ENCODE measurements around the gene CST3.

The CST3 gene

DNA sequence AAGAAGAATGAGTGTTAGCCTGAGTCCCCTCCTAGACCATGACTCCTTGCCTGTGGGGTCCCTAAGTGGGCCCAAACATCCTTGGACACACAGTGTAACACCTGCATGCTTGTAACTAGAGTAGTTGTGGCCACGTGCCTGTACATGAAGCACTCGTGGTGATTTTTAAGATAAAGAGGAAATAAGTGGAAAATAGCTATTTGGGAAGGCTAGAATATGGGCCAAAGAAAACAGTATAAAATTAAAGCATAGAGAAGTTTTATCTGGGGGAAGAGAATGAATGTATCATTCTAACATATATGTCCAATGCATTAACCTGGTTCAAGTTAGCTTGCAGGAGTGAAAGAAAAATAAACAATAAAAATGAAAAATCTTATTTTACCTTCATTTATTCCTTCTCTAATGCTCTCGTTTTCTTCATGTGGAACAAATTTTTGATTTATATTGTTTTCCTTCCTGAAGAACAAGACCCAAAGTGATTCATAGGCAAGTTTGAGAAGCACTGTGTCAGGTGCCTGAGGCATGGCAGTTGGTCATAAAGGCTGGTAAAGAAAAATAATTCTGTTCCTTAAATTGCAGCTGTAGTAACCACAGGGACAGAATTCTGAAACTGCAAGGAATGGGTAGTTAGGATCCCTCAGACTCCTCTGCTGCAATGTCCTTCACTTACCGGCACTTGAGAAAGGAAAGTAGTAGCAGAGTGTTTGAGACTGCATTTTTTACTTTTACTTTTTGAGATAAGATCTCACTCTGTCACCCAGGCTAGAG, 8.5 kb upstream of the CST3 start:
- no peaks in the 10 kb centered on the region for H3K9me3 ChIP-seq (ENCODE audit: control insufficient read depth, insufficient read depth, low read depth, low read length)
- H3K4me1 ChIP-seq (ENCODE audit: control insufficient read depth, insufficient read depth, low read length) = no peaks in the 10 kb centered on the region
- TF ChIP-seq, protein P1, sequence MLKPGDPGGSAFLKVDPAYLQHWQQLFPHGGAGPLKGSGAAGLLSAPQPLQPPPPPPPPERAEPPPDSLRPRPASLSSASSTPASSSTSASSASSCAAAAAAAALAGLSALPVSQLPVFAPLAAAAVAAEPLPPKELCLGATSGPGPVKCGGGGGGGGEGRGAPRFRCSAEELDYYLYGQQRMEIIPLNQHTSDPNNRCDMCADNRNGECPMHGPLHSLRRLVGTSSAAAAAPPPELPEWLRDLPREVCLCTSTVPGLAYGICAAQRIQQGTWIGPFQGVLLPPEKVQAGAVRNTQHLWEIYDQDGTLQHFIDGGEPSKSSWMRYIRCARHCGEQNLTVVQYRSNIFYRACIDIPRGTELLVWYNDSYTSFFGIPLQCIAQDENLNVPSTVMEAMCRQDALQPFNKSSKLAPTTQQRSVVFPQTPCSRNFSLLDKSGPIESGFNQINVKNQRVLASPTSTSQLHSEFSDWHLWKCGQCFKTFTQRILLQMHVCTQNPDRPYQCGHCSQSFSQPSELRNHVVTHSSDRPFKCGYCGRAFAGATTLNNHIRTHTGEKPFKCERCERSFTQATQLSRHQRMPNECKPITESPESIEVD (tag by site-specific recombination; IDR thresholded peaks at IDR 0.05) = peak; percentile 70
- peak; percentile 11; the same call in 1 of the 2 replicates for TF ChIP-seq OSR2 (tag by site-specific recombination; IDR thresholded peaks at IDR 0.05)
- TF ChIP-seq ZNF629 (tag by site-specific recombination; IDR thresholded peaks at IDR 0.05) = 0 out of 2 replicates have a peak, but pooled peaks have one; percentile 15
- TF ChIP-seq, protein P2, sequence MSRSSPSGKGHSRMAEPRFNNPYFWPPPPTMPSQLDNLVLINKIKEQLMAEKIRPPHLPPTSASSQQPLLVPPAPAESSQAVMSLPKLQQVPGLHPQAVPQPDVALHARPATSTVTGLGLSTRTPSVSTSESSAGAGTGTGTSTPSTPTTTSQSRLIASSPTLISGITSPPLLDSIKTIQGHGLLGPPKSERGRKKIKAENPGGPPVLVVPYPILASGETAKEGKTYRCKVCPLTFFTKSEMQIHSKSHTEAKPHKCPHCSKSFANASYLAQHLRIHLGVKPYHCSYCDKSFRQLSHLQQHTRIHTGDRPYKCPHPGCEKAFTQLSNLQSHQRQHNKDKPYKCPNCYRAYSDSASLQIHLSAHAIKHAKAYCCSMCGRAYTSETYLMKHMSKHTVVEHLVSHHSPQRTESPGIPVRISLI (tag by site-specific recombination; IDR thresholded peaks at IDR 0.05) = no peak
- TF ChIP-seq ZNF791 (tag by site-specific recombination; IDR thresholded peaks at IDR 0.05) = no peak
- TF ChIP-seq ZNF366 (tag by site-specific recombination; conservative IDR thresholded peaks at IDR 0.05) = no peak
- TF ChIP-seq FEZF1 (tag by site-specific recombination; IDR thresholded peaks at IDR 0.05) = peak; percentile 51
- no peak for TF ChIP-seq CTCF (tag by site-specific recombination; IDR thresholded peaks at IDR 0.05)
- TF ChIP-seq ZNF843 (tag by site-specific recombination; IDR thresholded peaks at IDR 0.05) = peak; percentile 50; the same call in 1 of the 2 replicates
- peak; percentile 58; the same call in 1 of the 2 replicates for TF ChIP-seq ZXDB (tag by site-specific recombination; IDR thresholded peaks at IDR 0.05)
- POLR2A ChIA-PET = no interaction called here
- no peaks in the 10 kb centered on the region for H3K36me3 ChIP-seq (ENCODE audit: control insufficient read depth in 2 of 2, insufficient read depth in 1 of 2, low read length in 2 of 2)
- H3K4me3 ChIP-seq (ENCODE audit: low read depth, low read length) = no peak overlapping the region
- peak overlapping the region; percentile 30; the same call in 1 of the 2 replicates for H3K27ac ChIP-seq (ENCODE audit: extremely low read depth, low read depth, low read length)
- CTCF ChIA-PET = interaction anchor here (0.6 kb wide), 1 partner anchor 1262 kb away, joined by 3 read pairs; no protein-coding TSS in a partner anchor

GRCh38 chr20:23645575-23645974, 7.8 kb upstream of the CST3 start:
- Histone ChIP-seq H3K36me3 (ENCODE audit: control insufficient read depth in 2 of 2, insufficient read depth in 1 of 2, low read length in 2 of 2) (no peaks in the 10 kb centered on the region), H3K4me1 (ENCODE audit: control insufficient read depth, insufficient read depth, low read length) (no peaks in the 10 kb centered on the region), H3K4me3 (ENCODE audit: low read depth, low read length) (no peak overlapping the region), H3K27ac (ENCODE audit: extremely low read depth, low read depth, low read length) (no peak overlapping the region), H3K9me3 (ENCODE audit: control insufficient read depth, insufficient read depth, low read depth, low read length) (no peaks in the 10 kb centered on the region)
- no peak for TF ChIP-seq ZNF239 (tag by site-specific recombination; IDR thresholded peaks at IDR 0.05)
- no peak for TF ChIP-seq ZNF76 (tag by site-specific recombination; IDR thresholded peaks at IDR 0.05; ENCODE audit: borderline replicate concordance, low read depth)
- no peak for TF ChIP-seq ZNF555 (tag by site-specific recombination; conservative IDR thresholded peaks at IDR 0.05)
- no peak for TF ChIP-seq ZNF510 (tag by site-specific recombination; IDR thresholded peaks at IDR 0.05; ENCODE audit: insufficient replicate concordance)
- no peak for TF ChIP-seq IKZF3 (tag by site-specific recombination; IDR thresholded peaks at IDR 0.05)
- TF ChIP-seq ZNF623 (tag by site-specific recombination; IDR thresholded peaks at IDR 0.05) = peak; percentile 86
- CTCF ChIA-PET = no interaction called here
- POLR2A ChIA-PET = no interaction called here

DNA sequence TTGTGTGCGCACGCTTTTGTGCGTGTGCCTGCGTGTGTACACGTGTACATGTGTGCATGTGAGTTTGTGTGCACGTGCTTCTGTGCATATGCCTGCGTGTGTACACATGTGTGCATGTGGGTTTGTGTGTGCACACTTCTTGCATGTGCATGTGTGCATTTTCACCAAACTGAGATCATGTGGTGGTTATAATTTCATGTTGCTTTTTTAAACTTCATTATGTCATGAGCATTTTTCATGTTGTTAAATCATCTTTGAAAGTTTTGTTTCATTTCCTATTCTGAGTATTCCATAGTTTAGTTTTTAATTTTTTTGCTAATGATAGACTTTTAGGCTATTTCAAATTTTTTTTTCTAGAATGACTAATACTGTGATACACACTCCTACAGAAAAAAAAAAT, 6.4 kb upstream of the CST3 start:
- H3K36me3 ChIP-seq (ENCODE audit: control insufficient read depth in 2 of 2, insufficient read depth in 1 of 2, low read length in 2 of 2) = no peaks in the 10 kb centered on the region
- no peak overlapping the region for H3K27ac ChIP-seq (ENCODE audit: extremely low read depth, low read depth, low read length)
- no peaks in the 10 kb centered on the region for H3K4me1 ChIP-seq (ENCODE audit: control insufficient read depth, insufficient read depth, low read length)
- ChIA-PET POLR2A (no interaction called here), CTCF (interaction anchor here (0.7 kb wide), 1 partner anchor 844 kb away, joined by 3 read pairs; no protein-coding TSS in a partner anchor)
- no peak overlapping the region for H3K4me3 ChIP-seq (ENCODE audit: low read depth, low read length)
- H3K9me3 ChIP-seq (ENCODE audit: control insufficient read depth, insufficient read depth, low read depth, low read length) = no peaks in the 10 kb centered on the region
- TF ChIP-seq PBX3 (CRISPR knock-in tag; IDR thresholded peaks at IDR 0.05) (no peak), ZBTB7A (tag by site-specific recombination; IDR thresholded peaks at IDR 0.05; ENCODE audit: low read depth) (no peak), ZSCAN16 (tag by site-specific recombination; IDR thresholded peaks at IDR 0.05) (no peak), SCRT1 (tag by site-specific recombination; IDR thresholded peaks at IDR 0.05; ENCODE audit: borderline replicate concordance) (no peak), ZNF791 (tag by site-specific recombination; IDR thresholded peaks at IDR 0.05) (no peak), ZNF76 (tag by site-specific recombination; IDR thresholded peaks at IDR 0.05; ENCODE audit: borderline replicate concordance, low read depth) (no peak), GFI1B (tag by site-specific recombination; IDR thresholded peaks at IDR 0.05) (no peak)
- TF ChIP-seq, protein P3, sequence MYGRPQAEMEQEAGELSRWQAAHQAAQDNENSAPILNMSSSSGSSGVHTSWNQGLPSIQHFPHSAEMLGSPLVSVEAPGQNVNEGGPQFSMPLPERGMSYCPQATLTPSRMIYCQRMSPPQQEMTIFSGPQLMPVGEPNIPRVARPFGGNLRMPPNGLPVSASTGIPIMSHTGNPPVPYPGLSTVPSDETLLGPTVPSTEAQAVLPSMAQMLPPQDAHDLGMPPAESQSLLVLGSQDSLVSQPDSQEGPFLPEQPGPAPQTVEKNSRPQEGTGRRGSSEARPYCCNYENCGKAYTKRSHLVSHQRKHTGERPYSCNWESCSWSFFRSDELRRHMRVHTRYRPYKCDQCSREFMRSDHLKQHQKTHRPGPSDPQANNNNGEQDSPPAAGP (tag by site-specific recombination; IDR thresholded peaks at IDR 0.05) = no peak
